ENCODE results near the gene GH1.

Gene GH1

GRCh38 chr17:63944736-63945499 lies 26.3 kb upstream of the GH1 start:
- no peak for DNase-seq

GRCh38 chr17:63943745-63944144 lies 25.1 kb upstream of the GH1 start:
- no peak for DNase-seq

GRCh38 chr17:63942309-63942985 lies 23.8 kb upstream of the GH1 start:
- no peak for DNase-seq

GRCh38 chr17:63941751-63942150 lies 23.1 kb upstream of the GH1 start:
- DNase-seq, result no peak

GRCh38 chr17:63941162-63941561 lies 22.5 kb upstream of the GH1 start:
- no peak for DNase-seq

- no peak for DNase-seq
Measured at GRCh38 chr17:63940584-63940983, 21.9 kb upstream of the GH1 start.

GRCh38 chr17:63939884-63940283 lies 21.2 kb upstream of the GH1 start:
- DNase-seq, result no peak

- DNase-seq, result no peak
Measured at GRCh38 chr17:63939401-63939800, 20.8 kb upstream of the GH1 start.

GRCh38 chr17:63937920-63938319 lies 19.3 kb upstream of the GH1 start:
- no peak for DNase-seq

- DNase-seq, result no peak
Measured at GRCh38 chr17:63937319-63937718, 18.7 kb upstream of the GH1 start.

GRCh38 chr17:63934183-63935112 lies 15.8 kb upstream of the GH1 start:
- no peak for DNase-seq

- no peak for DNase-seq
Measured at GRCh38 chr17:63933598-63933997, 15.0 kb upstream of the GH1 start.

GRCh38 chr17:63932721-63933120 lies 14.1 kb upstream of the GH1 start:
- no peak for DNase-seq

GRCh38 chr17:63931981-63932561 lies 13.4 kb upstream of the GH1 start, which contains the start of gene CD79B:
Gene CD79B, minus strand, starts transcription at chr17:63932331. Its CDS starts 70 bp downstream, at chr17:63932261.
- no peak for DNase-seq

- DNase-seq, result no peak
Measured at GRCh38 chr17:63930951-63931575, 12.4 kb upstream of the GH1 start.

GRCh38 chr17:63929860-63930766 lies 11.5 kb upstream of the GH1 start:
- no peak for DNase-seq

- no peak for DNase-seq
Measured at GRCh38 chr17:63928966-63929695, 10.5 kb upstream of the GH1 start.

GRCh38 chr17:63928172-63928666 lies 9.6 kb upstream of the GH1 start:
- DNase-seq, result no peak

- DNase-seq, result no peak
Measured at GRCh38 chr17:63927464-63928171, 9.0 kb upstream of the GH1 start.

GRCh38 chr17:63926164-63926563 lies 7.5 kb upstream of the GH1 start:
- DNase-seq, result no peak
